SK-N-SH treated with all-trans-retinoic acid at 6 μM for 48 hours (cell line): Measurements from ENCODE around the gene ST3GAL5.

Experiments used
- ARNTL ChIP-seq: fragments of 450-650 bp; formaldehyde crosslinking; IDR thresholded peaks from 2 replicates; pipeline ENCODE4 v1.5.0; 2020; ENCODE audit warnings: low read depth, mild to moderate bottlenecking, moderate library complexity, borderline replicate concordance
- CSDC2 ChIP-seq: fragments of 250-450 bp; sonication (Bioruptor Pico); IDR thresholded peaks from 2 replicates; pipeline ENCODE4 v1.5.0; 2020; ENCODE audit warnings: mild to moderate bottlenecking, moderate library complexity
- GLIS3 ChIP-seq: fragments of 250-450 bp; sonication (Bioruptor Pico); IDR thresholded peaks from 2 replicates; pipeline ENCODE4 v1.5.0; 2020; ENCODE audit warnings: mild to moderate bottlenecking, moderate library complexity
- ISL1 ChIP-seq: fragments of 250-450 bp; sonication (Bioruptor Pico); IDR thresholded peaks from 2 replicates; pipeline ENCODE4 v2.1.2; 2022; ENCODE audit warnings: mild to moderate bottlenecking, moderate library complexity
- OSR1 ChIP-seq: fragments of 250-450 bp; sonication (Bioruptor Pico); IDR thresholded peaks from 2 replicates; pipeline ENCODE4 v1.8.0; 2022; ENCODE audit warnings: moderate library complexity, mild to moderate bottlenecking, inconsistent platforms
- POU6F1 ChIP-seq: fragments of 250-450 bp; sonication (Bioruptor Pico); IDR thresholded peaks from 2 replicates; pipeline ENCODE4 v1.8.0; 2021; ENCODE audit warnings: low read depth, mild to moderate bottlenecking, moderate library complexity, borderline replicate concordance
- PPARA ChIP-seq: fragments of 250-450 bp; sonication (Bioruptor Pico); IDR thresholded peaks from 2 replicates; pipeline ENCODE4 v1.5.0; 2020; ENCODE audit warnings: mild to moderate bottlenecking, borderline replicate concordance
- RARB ChIP-seq: fragments of 250-450 bp; sonication (Bioruptor Pico); IDR thresholded peaks from 2 replicates; pipeline ENCODE4 v1.8.0; 2021; ENCODE audit warnings: mild to moderate bottlenecking, moderate library complexity
- SNAI2 ChIP-seq: fragments of 250-450 bp; sonication (Bioruptor Pico); IDR thresholded peaks from 2 replicates; pipeline ENCODE4 v1.5.0; 2020; ENCODE audit warnings: mild to moderate bottlenecking, moderate library complexity
- TSHZ2 ChIP-seq: fragments of 250-450 bp; sonication (Bioruptor Pico); IDR thresholded peaks from 2 replicates; pipeline ENCODE4 v1.5.0; 2020; ENCODE audit warnings: mild to moderate bottlenecking, moderate library complexity
- ZNF70 ChIP-seq: fragments of 450-650 bp; formaldehyde crosslinking; IDR thresholded peaks from 2 replicates; pipeline ENCODE4 v1.5.0; 2020; ENCODE audit warnings: mild to moderate bottlenecking, moderate library complexity
- TF ChIP-seq, protein P1 (sequence below): fragments of 250-450 bp; sonication (Bioruptor Pico); IDR thresholded peaks from 2 replicates; pipeline ENCODE4 v1.8.0; 2020; ENCODE audit warnings: mild to moderate bottlenecking, moderate library complexity, borderline replicate concordance

DNA sequence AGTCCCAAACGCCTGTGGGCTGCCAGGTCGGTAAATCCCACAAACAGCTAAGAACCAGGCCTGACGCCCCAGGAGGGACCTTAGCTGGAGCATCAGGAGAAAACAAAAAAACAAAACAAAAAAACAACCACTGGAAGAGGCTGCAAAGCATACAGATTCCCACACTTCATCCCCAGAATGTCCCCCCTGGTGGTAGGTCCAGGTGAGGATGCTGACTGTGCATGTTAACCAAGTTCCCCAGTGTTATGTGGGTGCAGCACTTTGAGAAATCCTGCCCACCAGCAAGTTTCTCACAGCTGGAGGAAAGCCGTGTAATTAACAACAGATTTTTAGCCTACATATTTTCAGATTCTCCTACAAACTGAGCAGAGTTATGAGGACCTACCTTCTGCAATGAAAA lies 15.1 kb downstream of the ST3GAL5 start:
- TF ChIP-seq GLIS3 (CRISPR knock-in tag) (no peak), ZNF70 (CRISPR knock-in tag) (no peak), RARB (no peak), ISL1 (CRISPR knock-in tag) (no peak), CSDC2 (CRISPR knock-in tag) (no peak), SNAI2 (no peak), ARNTL (CRISPR knock-in tag) (no peak), POU6F1 (CRISPR knock-in tag) (no peak), OSR1 (CRISPR knock-in tag) (no peak), TSHZ2 (CRISPR knock-in tag) (no peak), PPARA (CRISPR knock-in tag) (no peak)
- TF ChIP-seq, protein P1, sequence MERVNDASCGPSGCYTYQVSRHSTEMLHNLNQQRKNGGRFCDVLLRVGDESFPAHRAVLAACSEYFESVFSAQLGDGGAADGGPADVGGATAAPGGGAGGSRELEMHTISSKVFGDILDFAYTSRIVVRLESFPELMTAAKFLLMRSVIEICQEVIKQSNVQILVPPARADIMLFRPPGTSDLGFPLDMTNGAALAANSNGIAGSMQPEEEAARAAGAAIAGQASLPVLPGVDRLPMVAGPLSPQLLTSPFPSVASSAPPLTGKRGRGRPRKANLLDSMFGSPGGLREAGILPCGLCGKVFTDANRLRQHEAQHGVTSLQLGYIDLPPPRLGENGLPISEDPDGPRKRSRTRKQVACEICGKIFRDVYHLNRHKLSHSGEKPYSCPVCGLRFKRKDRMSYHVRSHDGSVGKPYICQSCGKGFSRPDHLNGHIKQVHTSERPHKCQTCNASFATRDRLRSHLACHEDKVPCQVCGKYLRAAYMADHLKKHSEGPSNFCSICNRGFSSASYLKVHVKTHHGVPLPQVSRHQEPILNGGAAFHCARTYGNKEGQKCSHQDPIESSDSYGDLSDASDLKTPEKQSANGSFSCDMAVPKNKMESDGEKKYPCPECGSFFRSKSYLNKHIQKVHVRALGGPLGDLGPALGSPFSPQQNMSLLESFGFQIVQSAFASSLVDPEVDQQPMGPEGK (CRISPR knock-in tag), result no peak
